Measurements from ENCODE around the gene PKD2. TPM values are rescaled to one million over a fixed set of nuclear protein-coding genes. Genes with fewer than 3 reads are reported as not detected.
A peak's percentile ranks its signal among the peaks of the same experiment; 100 is the strongest.

PKD2 gene
- total RNA-seq, 1 donor from 2014 or later: 119 TPM

DNA sequence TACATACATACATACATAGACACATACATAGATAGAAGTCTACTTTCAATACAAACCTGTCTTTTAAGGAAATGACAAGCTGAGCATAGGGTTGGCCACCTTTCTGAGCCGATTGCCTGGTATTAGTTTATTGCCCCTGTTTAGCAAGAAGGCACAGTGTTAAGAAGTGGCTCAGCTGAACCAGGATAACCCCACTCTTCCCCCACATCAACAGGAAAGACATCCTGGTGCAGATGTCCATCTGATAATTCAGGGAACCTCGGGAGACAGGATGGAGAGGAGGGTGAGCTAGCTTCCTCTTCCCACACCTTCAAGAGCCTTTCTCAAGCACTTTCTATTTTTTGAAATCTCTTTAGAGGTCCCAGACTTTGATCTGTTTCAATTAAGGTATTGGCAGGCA, 52.3 kb downstream of the PKD2 start:
- TF ChIP-seq CTCF (IDR thresholded peaks at IDR 0.05): no peak
- H3K36me3 ChIP-seq: peaks cover 71 to 85% of the 10 kb centered on the region in 2 donors
- H3K9me3 ChIP-seq: no peaks in the 10 kb centered on the region
- H3K4me3 ChIP-seq: no peak overlapping the region
- H3K27ac ChIP-seq: no peak overlapping the region
- no peaks in the 10 kb centered on the region for H3K4me1 ChIP-seq
- no peaks in the 10 kb centered on the region for H3K27me3 ChIP-seq
- no peak for DNase-seq (ENCODE audit: low spot score in 2 of 2)
- intact Hi-C loops (cut with DNase I): no loop called here

- no peaks in the 10 kb centered on the region for H3K4me1 ChIP-seq
Measured at GRCh38 chr4:88060431-88060830, 53.0 kb downstream of the PKD2 start.

DNA sequence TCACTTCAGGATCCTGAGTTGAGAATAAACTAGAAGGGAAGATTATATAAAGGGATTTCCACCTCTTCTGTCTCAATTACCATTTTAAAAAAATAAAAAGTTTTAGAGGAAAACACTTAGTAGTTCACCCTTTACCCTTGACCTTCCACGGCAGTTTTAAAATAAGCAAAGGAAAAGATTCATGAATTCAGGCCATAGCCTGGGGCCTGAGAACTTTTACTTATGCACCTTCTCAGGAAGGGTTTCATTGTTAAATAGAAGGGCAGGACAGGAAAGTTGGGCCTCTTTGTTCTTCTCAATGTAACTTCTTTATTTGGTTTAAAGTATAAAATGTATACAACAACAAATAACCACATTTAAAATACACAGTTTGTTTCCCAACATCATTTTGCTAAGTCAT, 54.9 kb downstream of the PKD2 start:
- H3K27me3 ChIP-seq: no peaks in the 10 kb centered on the region
- peaks cover 74 to 85% of the 10 kb centered on the region in 2 donors for H3K36me3 ChIP-seq
- intact Hi-C loops (cut with DNase I): no loop called here

More at GRCh38 chr4:88060431-88060830, 53.0 kb downstream of the PKD2 start:
- no peak overlapping the region for H3K4me3 ChIP-seq
- DNase-seq (ENCODE audit: low spot score in 2 of 2): no peak
- H3K27me3 ChIP-seq: no peaks in the 10 kb centered on the region
- H3K9me3 ChIP-seq: no peaks in the 10 kb centered on the region
- H3K36me3 ChIP-seq: peaks cover 75 to 85% of the 10 kb centered on the region in 2 donors
- intact Hi-C loops (cut with DNase I): no loop called here
- H3K27ac ChIP-seq: no peak overlapping the region
- no peak for TF ChIP-seq CTCF (IDR thresholded peaks at IDR 0.05)

DNA sequence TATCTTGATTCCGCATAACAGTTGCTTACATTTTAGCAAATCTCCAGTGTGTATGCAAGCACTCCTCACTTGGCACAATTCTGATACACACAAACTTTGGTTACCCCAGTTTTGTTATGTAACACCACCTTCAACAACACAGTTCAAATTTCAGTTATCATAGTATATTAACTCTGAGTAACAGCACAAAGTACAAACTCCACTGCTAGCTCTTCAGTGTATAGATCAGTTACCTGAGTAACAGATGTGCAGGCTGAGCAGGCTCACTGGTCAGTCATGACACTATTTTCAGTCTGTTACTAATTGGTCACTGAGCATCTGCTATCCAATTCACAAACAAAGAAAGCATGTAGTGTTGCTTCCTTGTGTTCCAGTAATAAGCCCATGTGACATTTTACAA, 55.4 kb downstream of the PKD2 start:
- H3K27ac ChIP-seq: no peak overlapping the region
- no peak for DNase-seq (ENCODE audit: low spot score in 2 of 2)
- H3K27me3 ChIP-seq: no peaks in the 10 kb centered on the region
- intact Hi-C loops (cut with DNase I): no loop called here
- no peaks in the 10 kb centered on the region for H3K4me1 ChIP-seq
- TF ChIP-seq CTCF (IDR thresholded peaks at IDR 0.05): no peak
- no peak overlapping the region for H3K4me3 ChIP-seq
- H3K36me3 ChIP-seq: peaks cover 74 to 85% of the 10 kb centered on the region in 2 donors
- H3K9me3 ChIP-seq: no peaks in the 10 kb centered on the region

More for the DNA sequence above, 54.9 kb downstream of the PKD2 start:
- no peak for TF ChIP-seq CTCF (IDR thresholded peaks at IDR 0.05)
- H3K4me3 ChIP-seq: no peak overlapping the region
- H3K27ac ChIP-seq: peak overlapping the region in 1 of 2 donors; percentile 7
- no peaks in the 10 kb centered on the region for H3K4me1 ChIP-seq
- H3K9me3 ChIP-seq: no peaks in the 10 kb centered on the region
- DNase-seq (ENCODE audit: low spot score in 2 of 2): no peak

DNA sequence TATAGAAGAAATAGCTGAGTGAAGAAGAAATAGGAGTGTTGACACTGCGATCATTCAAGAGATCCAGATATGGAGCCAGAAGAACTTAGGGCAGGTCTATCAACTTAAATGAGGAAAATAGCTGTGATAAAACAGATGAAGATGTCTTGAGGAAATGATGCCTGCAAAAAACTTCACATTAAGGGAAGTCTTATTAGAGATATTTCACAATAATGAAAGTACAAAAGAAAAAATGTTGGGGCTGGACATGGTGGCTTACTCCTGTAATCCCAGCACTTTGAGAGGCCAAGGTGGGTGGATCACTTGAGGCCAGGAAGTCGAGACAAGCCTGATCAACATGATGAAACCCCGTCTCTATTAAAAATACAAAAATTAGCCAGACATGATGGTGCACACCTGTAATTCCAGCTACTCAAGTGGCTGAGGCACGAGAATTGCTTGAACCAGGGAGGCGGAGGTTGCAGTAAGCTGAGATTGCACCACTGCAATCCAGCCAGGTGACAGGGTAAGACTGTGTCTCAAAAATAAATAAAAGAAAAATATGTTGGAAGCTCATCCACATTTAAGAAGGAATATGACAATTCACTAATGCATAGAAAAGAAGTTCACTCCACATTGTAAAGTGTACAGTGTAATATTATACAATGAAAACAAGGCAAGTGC, 56.3 kb downstream of the PKD2 start:
- H3K36me3 ChIP-seq: peaks cover 77 to 86% of the 10 kb centered on the region in 2 donors
- DNase-seq (ENCODE audit: low spot score in 2 of 2): no peak

More for the DNA sequence above, 56.3 kb downstream of the PKD2 start:
- intact Hi-C loops (cut with DNase I): no loop called here
- H3K4me1 ChIP-seq: no peaks in the 10 kb centered on the region
- no peaks in the 10 kb centered on the region for H3K9me3 ChIP-seq
- H3K4me3 ChIP-seq: no peak overlapping the region
- no peak for TF ChIP-seq CTCF (IDR thresholded peaks at IDR 0.05)
- no peak overlapping the region for H3K27ac ChIP-seq
- H3K27me3 ChIP-seq: no peaks in the 10 kb centered on the region
